GM18909 (cell line): Measurements from ENCODE around the gene SLC41A3.

Experiments used
- ATAC-seq: cut with Tn5 transposase; IDR thresholded peaks from one replicate; pipeline ENCODE4 v1.9.1; 2021; ENCODE audit warnings: mild to moderate bottlenecking; ENCODE audit not compliant: unreplicated experiment, poor library complexity

Gene SLC41A3

DNA sequence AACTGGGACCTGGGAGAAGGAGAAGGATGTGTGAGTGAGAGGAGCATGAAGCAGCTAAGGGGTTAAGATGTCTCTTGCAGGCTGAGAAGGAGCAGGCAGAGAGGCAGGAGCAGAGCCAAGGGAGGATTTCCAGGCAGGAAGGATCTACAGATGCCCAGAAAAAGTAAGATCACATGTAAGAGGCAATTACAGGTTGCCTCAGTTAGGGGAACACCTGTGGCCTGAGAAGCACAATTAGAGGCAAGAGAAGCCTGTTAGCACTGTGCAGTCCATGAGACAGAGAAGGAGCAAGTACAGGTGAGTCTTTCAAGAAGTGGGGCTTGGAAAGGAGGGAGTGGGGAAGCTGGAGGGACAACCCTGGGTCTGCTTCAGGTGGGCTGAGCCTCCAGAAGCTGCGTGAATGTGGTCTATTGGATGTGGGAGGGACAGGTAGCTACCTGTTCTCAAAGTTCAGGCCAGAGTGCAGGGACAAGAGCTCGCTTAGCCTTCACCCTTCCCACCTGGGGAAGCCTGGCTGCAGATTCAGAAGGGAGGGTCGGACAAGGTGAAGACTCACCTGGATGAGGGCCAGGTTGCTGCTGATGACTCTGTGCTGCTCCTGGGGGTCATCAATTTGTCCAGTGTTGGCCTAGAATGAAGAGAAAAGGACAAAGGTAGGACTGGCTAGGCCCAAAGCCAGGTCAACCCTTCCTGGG lies 50.7 kb downstream of the SLC41A3 start:
- no peak for ATAC-seq

DNA sequence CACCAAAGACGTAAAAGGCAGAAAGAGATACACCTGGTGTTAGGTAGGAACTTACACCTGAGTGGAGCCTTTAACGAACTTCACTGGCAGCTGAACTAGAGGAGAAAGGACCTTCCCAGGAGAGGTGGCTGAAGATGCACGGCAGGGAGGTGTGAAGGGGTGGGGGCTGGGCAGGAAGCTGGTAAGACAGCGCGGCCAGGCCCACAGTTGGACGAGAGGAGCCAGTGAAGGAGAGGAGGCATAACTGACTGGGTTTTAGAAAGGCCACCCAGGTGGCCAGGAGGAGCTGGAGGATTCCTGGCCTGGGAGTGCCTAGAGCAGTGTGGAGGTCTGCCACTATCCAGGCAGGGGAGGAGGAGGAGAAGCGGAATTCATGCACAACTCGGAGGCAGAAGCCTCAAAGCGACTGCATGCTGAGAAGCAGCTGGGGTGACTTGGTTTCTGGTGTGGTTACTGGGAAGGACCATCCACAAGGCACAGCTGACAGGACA lies 51.9 kb downstream of the SLC41A3 start:
- ATAC-seq, result no peak

DNA sequence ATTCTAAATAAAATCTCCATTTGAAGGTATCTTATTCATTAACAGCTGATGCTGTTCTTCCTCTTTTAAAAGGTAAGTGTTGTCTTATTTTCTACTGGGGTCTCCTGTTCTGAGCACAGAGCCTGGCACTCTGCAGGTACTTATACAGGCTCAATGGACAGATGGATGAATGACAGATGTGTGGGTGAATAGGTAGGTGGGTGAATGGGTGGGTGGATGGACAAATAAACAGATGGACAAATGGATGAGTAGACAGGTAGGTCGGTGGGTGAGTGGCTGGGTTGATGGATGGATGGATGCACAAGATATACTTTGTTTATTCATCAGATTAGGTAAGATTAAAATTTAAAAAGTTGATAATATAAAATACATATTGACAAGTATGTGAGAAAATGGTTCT lies 53.5 kb downstream of the SLC41A3 start:
- ATAC-seq, result no peak

DNA sequence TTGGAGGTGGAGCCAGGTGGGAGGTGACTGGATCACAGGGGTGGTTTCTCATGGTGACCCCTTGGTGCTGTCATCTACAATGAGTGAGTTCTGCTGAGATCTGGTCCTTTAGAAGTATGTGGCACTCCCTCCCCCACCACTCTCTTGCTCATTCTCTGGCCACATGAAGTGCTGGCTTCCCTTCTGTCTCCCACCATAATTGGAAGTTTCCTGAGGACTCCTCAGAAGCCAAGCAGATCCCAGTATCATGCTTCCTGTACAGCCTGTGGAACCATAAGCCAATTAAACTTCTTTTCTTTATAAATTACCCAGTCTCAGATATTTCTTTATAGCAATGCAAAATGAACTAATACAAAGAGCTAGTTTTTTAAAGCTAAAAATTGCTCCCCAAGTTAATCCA lies 54.7 kb downstream of the SLC41A3 start:
- no peak for ATAC-seq

DNA sequence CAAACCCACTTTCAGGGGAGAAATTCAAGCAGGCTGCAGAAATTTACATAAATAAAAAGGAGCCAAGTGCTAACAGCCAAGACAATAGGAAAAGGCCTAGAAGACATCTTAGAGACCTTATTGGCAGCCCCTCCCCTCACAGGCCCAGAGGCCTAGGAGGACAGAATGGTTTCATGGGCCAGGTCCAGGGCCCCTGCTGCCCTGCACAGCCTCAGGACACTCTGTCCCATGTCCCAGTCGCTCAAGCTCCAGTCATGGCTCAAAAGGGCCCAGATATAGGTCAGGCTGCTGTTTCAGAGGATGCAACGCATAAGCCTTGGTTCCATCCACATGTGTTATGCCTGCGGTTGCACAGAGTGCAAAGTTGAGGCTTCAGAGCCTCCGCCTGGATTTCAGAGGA lies 55.8 kb downstream of the SLC41A3 start:
- ATAC-seq, result no peak

DNA sequence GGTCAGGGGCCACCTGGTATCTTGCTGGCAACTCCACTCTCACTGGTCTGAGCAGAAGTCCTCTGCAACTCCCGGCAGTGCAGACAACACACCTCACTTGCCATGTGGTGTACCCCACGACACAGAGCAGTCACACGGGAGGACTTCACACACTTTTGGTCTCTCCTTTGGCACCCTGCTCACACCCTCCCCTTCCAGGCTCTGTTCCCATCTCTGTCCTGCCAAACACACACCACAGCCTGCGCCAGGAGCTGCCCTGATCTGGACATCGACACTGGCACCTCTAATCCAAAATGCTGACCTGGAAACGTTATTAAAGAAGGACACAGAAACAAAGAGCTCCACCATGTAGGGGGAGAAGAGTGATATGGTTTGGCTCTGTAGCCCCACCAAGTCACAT lies 57.2 kb downstream of the SLC41A3 start:
- no peak for ATAC-seq

DNA sequence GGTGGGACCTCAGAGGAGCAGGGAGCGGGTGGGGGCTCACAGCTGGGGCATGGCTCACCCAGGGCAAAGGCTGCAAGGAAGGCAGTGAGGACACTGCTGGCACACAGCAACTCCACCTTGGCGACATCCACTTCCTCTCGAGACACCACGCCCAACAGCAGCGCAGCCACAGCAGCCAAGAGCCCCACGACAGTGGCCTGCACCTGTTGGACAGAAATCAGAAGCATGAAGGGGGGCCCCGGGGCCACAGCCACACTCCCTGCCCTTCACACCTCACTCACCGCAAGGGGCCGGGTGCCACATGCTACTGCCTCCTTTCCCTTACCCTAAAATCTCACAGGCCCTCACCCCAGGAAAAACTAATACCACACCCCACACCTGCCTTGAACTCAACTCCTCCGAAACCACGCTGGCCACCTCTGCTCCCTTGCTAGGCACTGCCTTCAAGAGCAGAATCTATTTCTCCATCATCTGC lies 57.6 kb downstream of the SLC41A3 start:
- ATAC-seq, result no peak

DNA sequence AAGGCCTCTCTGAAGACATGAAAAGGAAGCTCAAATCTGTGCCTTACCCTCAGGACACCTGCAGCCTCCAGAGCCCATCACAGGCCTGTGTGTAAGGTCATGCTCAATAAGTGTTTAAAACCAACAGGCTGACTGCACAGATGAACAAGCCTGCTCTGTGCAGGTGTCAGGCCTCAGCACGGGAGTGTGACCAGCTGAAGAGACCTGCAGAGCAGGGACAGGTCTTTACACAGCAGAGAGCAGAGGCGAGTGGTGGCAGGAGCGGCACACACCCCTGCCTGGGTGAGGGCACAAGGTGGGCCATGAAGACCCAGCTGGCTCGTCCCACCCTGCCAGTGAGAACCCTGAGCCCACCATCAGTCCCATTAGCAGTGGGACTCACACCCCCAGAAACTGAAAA lies 58.1 kb downstream of the SLC41A3 start:
- no peak for ATAC-seq

DNA sequence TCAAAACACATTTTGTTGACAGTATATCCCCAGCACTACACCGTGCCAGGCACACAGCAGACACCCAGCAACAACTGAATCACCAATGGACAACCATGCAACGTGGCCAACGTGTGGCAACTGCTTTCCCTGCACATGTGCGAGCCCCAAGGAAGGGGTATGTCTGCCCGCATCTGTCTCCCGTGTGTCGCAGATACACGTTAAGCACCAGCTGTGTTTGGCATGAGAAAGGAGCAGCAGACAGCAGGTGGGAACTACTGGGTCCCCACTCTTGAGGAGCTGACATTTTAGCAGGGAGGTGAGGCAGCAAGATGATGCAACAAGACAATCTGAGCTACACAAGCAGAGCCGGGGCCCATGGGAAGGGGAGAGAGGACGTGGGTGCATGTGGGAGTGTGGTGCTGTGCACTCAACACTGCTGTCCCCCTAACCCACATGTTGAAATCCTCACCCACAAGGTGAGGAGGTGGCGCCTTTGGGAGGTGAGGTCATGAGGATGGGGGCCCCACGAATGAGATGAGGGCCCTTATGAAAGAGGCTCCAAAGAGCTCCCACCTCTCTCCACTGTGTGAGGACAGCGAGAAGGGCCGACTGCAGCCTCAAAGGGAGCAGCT lies 58.7 kb downstream of the SLC41A3 start:
- no peak for ATAC-seq

DNA sequence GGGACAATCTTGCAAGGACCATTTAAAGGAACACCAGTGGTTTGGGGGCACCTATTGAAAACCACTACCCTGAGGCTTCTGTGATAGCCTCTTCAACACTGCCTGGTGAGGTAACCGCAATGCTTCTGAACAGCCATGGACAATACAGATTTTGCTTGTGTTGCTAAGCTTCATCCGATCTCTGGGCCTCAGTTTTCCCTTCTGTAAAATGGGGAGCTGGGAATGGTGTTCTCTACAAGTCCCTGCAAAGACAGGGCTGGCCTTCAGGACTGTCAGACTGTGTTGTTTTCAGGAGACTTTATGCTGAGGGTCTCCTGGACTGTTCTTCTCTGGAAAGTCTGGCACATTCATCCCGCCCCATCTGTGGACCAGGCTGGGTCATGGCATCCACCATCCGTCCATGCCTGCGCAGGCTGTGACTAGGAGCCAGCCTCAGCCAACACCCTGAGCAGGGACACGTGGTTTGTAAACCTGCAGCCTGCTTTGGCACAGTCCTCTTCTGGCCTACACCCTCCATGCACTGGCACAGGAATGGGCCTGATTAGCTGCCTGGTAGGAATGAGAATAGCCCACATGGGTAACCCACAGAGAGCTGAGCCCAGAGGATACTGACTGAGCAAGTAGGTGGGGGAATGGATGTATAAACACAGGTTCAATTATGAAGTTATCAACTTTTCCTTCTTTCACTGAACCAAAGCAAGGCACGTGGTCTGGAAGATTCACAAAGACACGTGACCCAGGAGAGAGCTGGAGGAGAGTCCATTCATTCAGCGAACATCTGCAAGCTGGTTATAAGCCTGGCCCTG lies 59.7 kb downstream of the SLC41A3 start:
- ATAC-seq, result no peak

DNA sequence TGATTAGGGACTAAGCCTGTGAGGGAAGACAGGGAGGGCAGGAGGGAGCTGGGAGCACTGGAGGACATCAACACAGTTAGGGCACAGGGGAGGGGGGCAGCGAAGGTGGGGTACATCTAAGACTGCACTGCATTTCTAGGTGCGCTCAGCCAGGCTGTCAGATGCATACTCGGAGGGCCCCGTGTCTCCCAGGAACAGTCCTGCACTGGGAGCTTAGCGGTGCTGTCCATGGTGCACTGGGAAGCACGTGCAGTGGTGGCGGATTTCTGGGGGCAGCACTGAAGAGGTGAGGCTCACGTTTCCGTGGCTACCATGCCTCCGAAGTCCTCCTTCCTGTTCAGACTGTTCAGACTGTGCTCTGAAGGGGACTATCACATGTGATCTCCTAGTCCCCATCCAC lies 60.5 kb downstream of the SLC41A3 start:
- no peak for ATAC-seq

DNA sequence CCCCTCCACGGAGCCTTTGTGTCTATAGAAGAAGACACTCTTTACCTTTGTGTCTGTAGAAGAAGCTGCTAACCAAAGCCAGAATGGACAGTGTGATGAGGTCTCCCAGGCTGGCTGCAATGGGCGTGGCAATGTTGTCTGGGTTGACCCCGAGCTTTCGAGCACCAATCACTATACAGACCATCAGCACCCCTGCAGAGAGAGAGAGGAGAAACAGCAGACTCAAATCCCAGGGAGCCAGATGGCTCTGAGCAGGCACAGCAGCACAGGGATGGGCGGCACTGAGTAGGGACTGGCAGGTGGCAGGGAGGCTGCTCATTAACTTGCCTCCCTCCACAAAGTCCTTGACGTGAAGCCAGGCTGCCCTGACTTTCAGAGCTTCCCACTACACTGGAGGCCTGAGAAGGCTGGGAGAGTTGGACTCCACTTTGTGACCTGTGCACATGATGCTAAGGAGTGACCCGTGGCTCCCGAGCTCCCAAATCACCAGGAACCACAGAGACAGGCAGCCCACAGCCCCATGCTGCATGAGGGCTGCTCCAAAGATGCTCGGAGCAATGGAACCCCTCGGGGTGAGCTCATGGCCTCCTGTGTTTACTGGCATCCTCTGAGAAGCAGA lies 61.1 kb downstream of the SLC41A3 start:
- ATAC-seq, result no peak

DNA sequence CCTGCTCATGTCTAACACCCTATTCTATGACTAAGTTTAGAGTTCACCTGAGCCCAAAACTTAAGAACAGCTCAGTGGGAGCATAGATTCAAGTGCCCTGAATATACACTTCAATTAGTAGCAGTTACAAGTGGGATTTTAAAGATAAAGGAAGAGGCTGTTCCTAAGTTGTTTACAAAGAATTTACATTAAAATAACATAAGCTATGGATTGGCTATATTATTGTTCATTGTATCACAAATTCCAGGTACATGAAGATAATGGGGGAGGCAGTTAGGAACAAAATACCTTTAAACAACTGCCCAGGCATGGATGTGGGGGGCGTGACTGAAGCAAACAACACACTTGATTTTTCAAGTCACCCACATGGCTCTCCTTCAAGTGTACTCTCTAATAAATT lies 62.2 kb downstream of the SLC41A3 start:
- no peak for ATAC-seq

DNA sequence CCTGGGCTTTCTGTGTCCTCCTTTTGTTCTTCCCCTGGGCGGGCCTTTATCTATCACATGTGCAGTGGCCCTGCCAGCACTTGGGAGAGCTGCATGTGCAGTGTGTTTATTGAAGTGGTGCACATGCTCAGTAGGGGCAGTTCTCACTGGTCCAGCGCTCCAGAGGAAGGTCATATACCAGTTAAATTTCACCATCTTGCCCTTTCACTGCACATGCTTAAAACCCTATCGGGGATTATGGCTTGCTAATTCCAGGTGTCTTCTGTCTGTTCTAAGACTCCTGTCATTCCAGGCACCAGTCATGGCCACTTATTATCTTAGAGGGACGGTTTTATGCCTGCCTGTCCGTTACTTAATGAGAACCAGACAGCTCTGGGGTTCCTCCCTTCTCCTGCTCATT lies 62.7 kb downstream of the SLC41A3 start:
- ATAC-seq, result no peak

DNA sequence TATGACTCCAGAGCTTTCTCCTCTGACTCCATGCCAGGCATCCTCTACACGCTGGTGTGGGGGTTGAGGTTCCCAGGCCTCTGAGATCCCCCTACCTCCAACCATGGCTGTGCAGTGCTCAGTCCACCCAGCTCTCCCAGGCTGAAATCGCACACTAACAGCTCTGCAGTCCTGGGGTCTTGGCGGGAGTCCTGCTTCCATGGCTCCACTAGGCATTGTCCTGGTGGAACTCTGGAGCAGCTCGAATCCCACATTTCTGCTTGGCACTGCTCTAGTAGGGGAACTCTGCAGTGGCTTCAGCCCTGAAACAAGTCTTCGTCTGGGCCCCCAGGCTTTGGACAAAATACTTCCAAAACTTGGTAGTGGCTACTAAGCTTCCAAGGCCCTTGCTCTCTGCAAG lies 64.2 kb downstream of the SLC41A3 start:
- no peak for ATAC-seq

DNA sequence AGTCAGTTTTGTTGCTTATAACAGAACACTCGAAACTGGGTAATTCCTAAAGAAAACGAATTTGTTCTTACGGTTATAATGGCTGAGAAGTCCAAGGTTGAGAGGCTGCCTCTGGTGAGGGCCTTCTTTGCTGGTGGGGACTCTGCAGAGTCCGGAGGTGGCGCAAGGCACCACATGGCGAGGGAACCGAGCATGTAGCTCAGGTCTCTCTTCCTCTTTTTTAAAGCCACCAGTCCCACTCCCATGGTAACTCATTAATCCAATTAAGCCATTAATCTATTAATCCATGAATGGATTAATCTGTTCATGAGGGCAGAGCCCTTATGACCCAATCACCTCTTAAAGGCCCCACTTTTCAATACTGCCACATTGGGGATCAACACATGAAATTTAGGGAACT lies 64.9 kb downstream of the SLC41A3 start:
- no peak for ATAC-seq

DNA sequence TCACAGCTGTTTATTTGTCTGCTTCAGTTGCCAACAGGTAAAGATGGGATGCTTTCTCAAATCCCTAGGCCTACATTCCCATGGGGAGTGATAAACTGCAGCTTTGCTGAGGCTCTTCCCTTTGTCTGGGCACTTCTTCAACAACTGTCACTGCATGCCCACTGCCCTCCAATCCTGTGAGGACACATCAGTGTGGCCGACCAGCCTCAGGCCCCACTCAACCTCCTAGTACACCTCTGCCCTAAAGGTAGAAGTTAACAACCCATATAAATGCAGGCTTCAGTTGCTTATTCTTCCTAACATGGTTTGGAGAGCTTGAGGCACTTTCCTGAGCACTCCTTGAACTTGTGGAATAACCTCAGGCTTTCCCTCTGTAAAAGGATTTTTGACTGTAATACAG lies 65.4 kb downstream of the SLC41A3 start:
- no peak for ATAC-seq

DNA sequence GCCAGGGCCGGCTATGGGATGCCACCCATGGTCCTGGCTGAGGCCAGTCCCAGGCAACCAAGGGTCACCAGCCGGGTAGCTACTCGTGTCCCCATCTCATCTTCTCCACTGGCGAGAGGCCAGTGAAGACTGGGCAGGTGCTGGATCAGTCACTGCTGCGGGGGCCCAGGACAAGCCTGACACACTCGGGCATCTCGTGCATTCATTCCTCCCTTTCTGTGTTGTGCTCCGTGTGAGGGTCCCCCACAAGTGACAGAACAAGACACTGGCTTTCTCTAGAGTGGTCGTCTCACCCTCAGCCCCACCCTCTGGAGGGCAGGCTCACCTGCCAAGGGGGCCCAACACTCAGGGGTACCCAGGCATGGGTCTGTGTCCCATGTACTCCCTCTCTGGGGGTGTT lies 66.6 kb downstream of the SLC41A3 start:
- no peak for ATAC-seq

DNA sequence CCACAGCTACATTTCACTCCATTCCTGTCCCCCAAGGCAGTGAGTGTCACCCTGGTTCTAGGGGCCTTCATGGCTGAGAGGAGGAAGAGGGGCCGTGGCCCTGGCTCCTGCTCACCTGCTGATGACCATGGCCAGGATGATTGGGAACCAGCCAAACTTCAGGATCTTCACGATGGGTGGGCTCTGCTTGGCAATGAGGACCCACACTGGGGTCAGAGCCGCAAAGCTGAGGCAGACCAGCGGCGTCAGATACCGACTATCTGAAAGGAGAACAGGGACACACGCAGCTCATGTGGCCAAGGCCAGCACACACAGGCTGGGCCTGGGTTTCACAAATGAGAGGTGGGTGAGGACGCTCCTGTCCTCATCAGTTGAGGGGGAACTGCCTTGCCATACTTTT lies 67.3 kb downstream of the SLC41A3 start:
- no peak for ATAC-seq

DNA sequence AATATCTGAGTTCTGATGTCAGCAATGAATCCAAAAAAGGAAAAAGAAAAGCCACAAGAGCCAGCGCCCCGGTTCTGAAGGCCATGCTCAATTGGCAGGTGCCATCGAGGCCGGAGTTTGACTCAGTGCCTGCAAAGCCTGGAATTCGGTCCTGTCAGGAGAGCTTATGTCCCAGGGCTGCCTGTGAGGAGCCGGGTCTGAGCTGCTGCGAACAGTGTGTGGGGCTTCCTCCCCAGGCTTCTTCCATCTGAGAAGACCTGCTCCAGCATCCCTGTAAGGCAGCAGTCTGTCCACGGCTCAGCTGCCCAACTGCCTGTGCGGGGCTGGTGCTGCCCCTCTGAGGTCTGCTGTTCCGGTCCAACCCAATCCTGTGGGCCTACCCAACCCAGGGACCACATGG lies 68.8 kb downstream of the SLC41A3 start:
- no peak for ATAC-seq

DNA sequence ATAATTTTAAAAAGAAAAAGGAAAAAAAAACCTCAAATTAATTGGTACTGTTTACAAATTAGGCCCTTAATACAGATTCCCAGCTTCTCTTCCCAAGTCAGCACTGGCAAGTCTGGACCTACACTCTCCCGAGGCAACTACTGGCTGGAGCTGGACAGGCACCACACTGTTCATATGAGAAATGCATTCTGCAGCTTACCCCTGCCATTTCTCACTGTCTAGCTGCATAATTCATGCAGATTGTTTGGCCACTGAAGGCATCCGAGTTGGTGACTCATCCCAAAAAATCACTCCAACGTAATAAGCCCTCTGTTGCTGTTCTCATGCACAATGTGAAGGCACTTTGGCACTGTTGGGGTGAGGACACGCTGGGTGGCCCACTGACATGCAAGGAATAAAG lies 69.7 kb downstream of the SLC41A3 start:
- ATAC-seq, result no peak
